Ecto neural progenitor cell (in vitro differentiated cells): Measurements from ENCODE around the gene MYRFL.
"Not testable (repeated sequence)": the region's sequence is repeated elsewhere in the genome, so short reads cannot be mapped to it uniquely, and the experiment has no call there.

Experiments
- DNase-seq: peaks from one replicate; pipeline ENCODE4 v3.0.0-alpha.2; 2018; ENCODE audit warnings: low spot score

MYRFL gene

GRCh38 chr12:69843608-69844007 lies 18.6 kb downstream of the MYRFL start:
- DNase-seq = no peak

- no peak for DNase-seq
Observed at GRCh38 chr12:69844416-69844815, 19.4 kb downstream of the MYRFL start.

- DNase-seq = no peak
Observed at GRCh38 chr12:69844836-69845235, 19.8 kb downstream of the MYRFL start.

- DNase-seq = no peak
Observed at GRCh38 chr12:69846976-69847375, 21.9 kb downstream of the MYRFL start.

GRCh38 chr12:69851976-69852375 lies 26.9 kb downstream of the MYRFL start:
- no peak for DNase-seq

- not testable (repeated sequence) for DNase-seq
Observed at GRCh38 chr12:69853176-69853961, 28.3 kb downstream of the MYRFL start.

DNA sequence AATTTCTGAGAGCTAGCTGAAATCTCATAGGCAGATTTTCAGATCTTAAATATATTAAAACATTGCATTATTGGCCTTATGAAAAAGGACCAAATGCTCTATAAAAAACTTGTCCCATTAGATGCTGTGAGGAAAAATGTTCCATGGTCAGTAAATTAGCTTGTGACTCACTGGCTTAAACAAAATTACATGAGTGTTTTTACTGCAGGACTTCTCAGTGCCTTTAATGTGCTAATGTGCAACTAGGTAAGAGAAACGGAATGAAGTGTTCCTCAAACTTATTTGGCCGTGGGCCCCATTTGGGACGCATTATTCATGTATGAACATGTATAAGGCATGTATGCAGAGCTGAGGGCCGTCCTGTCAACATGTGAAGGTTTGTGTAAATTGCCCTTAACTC lies 41.7 kb downstream of the MYRFL start:
- no peak for DNase-seq

- DNase-seq = no peak
Observed at GRCh38 chr12:69868695-69869094, 43.7 kb downstream of the MYRFL start.

DNA sequence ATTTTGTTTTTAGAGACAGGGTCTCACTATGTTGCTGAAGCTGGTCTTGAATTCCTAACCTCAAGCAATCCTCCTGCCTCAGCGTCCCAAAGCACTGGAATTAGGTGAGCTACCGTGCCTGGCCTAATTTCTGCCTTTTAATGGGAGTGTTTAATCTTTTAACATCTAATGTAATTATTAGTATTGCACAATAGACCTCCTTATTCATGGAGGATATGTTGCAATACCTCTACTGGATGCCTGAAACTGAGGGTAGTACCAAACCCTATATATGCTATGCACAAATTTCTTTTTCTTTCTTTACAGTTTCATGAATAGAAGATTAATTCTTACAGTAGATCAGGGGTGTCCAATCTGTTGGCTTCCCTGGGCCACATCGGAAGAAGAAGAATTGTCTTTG lies 47.8 kb downstream of the MYRFL start:
- no peak for DNase-seq

GRCh38 chr12:69873429-69873828 lies 48.4 kb downstream of the MYRFL start:
- DNase-seq = no peak

- DNase-seq = no peak
Observed at GRCh38 chr12:69874606-69875005, 49.6 kb downstream of the MYRFL start.

- DNase-seq = no peak
Observed at GRCh38 chr12:69875416-69875935, 50.4 kb downstream of the MYRFL start.

DNA sequence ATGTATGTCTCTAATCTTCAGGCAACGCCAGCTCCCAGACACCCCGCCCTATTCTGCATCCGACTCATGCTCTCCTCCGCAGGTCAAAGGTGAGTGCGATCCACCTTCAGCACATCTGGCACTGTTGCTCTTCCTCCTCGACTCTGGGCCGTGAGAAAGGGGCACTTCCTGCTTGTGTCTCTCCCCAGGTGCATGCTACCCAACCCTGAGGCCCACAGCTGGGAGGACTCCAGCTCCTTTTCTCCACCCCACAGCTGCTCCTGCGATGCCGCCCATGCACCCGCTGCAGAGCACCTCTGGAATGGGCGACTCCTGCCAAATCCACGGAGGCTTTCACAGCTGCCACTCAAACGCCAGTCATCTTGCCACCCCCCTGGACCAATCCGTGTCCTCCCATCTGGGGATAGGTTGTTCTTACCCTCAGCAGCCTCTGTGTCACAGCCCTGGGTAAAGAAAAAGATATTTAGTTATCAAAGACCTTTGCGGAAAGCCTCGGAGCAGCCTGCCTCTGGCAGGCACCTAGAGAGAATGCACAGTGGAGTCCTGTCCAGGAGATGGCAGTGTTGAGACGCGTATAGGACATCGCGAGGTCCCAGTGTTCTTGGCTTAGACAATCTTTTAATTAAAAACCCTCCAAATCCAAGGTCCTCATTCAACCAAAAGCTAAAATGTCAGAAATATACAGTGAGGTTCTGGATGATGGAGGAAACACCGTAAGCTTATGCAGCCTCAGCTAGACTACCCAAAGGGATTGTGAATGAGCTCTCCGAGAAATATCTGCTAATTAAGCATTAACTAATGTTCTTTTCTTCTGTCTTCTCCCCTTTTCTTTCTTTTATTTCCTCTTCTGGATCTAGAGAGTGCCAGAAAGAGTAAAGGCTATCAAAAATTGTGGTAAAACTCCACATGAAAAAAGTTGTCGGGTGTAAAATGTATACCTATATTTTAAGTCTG lies 54.3 kb downstream of the MYRFL start:
- DNase-seq = peak; percentile 81

DNA sequence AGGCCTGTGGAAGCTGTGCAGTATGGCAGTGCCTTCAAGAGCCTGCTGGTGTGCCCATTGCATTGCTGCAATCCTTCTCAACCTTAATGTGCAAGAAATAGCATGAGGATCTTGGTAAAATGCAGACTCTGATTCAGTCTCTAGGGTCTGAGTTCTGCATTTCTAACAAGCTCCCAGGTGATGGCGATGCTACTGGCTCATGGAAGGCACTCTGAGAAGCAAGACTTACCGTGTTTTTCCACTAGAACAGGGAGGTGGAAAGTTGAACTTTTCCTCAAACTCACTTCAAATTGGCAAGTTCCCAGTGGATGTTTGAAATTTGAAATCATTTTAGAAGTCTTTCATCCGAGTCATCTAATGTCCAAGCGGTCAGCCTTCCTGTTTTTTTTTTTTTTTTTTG lies 55.5 kb downstream of the MYRFL start:
- DNase-seq = no peak

- DNase-seq = no peak
Observed at GRCh38 chr12:69881771-69882170, 56.7 kb downstream of the MYRFL start.

GRCh38 chr12:69884386-69884785 lies 59.4 kb downstream of the MYRFL start:
- DNase-seq = no peak

- no peak for DNase-seq
Observed at GRCh38 chr12:69885658-69886057, 60.6 kb downstream of the MYRFL start.

- no peak for DNase-seq
Observed at GRCh38 chr12:69886109-69886508, 61.1 kb downstream of the MYRFL start.

DNA sequence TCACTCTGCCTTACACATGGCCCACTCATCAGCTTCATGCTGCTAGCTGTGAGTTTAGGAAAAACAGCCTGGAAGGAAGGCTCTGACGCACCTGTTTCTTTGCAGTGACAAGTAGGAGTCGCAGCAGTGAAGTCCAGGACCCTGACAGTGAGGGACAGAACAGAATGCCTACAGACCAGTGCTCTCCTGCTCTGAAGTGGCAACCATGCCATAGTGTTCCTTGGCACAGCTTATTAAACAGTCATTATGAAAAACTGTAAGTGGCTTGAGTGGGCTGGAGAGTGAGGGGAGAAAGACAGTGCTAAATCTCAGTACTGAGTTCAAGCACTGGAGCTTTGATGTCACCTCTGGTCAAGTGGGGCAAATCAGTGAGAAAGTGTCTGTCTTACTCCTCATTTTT lies 61.7 kb downstream of the MYRFL start:
- no peak for DNase-seq

- no peak for DNase-seq
Observed at GRCh38 chr12:69888901-69889300, 63.9 kb downstream of the MYRFL start.

DNA sequence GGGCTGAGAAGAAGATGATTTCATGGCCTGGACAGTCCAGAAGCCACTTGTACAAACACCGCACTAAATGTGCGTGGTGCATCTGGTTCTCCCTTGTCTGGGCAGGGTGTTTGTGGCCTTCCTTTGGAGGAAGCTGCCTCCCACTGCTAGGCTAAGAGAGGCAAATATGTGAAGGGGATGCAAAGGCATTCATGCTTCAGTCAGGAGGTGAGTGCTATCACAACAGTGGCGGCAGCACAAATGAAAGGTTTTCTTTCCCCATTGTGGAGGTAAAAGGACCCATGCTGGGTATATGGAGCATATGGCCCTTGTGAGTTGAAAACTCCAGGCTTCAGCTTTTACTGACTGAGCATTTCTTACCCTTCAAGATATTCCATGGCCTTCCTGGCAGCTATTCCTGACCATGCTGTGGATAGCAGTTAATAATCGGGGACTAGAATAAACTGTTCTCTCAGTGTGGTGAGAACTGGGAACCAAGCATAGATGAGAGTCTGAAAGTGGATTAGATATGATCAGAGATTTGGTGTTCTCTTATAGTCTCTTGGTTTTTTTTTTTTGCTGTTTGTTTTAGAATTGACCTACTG lies 69.9 kb downstream of the MYRFL start:
- DNase-seq = no peak

- no peak for DNase-seq
Observed at GRCh38 chr12:69896653-69897381, 71.8 kb downstream of the MYRFL start.
